ENCODE measurements around the gene MPPE1.
"Not testable (repeated sequence)": the region's sequence is repeated elsewhere in the genome, so short reads cannot be mapped to it uniquely, and the experiment has no call there.

Gene MPPE1

GRCh38 chr18:11908182-11909060, at the start of gene MPPE1:
TSS of gene MPPE1 (minus strand) at chr18:11908317. CDS start at chr18:11897264, 11,053 bp downstream.
- DNase-seq (ENCODE audit: low read depth in 2 of 2) = peak; percentile 68 to 72

- DNase-seq (ENCODE audit: low read depth in 2 of 2) = no peak
These were observed 49.5 kb upstream of the MPPE1 start for GRCh38 chr18:11957636-11958035.

GRCh38 chr18:11956371-11957308, 48.5 kb upstream of the MPPE1 start:
- no peak for DNase-seq (ENCODE audit: low read depth in 2 of 2)

- no peak for DNase-seq (ENCODE audit: low read depth in 2 of 2)
These were observed 47.3 kb upstream of the MPPE1 start for GRCh38 chr18:11955239-11956029.

GRCh38 chr18:11953113-11953512, 45.0 kb upstream of the MPPE1 start:
- no peak for DNase-seq (ENCODE audit: low read depth in 2 of 2)

GRCh38 chr18:11951390-11951851, 43.3 kb upstream of the MPPE1 start:
- no peak for DNase-seq (ENCODE audit: low read depth in 2 of 2)

GRCh38 chr18:11950824-11951223, 42.7 kb upstream of the MPPE1 start:
- DNase-seq (ENCODE audit: low read depth in 2 of 2) = no peak

GRCh38 chr18:11948852-11949523, 40.9 kb upstream of the MPPE1 start:
- DNase-seq (ENCODE audit: low read depth in 2 of 2) = no peak

GRCh38 chr18:11947214-11948191, 39.4 kb upstream of the MPPE1 start:
- peak; percentile 20 to 40 for DNase-seq (ENCODE audit: low read depth in 2 of 2)

- DNase-seq (ENCODE audit: low read depth in 2 of 2) = no peak
These were observed 38.6 kb upstream of the MPPE1 start for GRCh38 chr18:11946756-11947155.

GRCh38 chr18:11945834-11946659, 37.9 kb upstream of the MPPE1 start:
- not testable (repeated sequence) for DNase-seq (ENCODE audit: low read depth in 2 of 2)

GRCh38 chr18:11944786-11945185, 36.7 kb upstream of the MPPE1 start:
- no peak for DNase-seq (ENCODE audit: low read depth in 2 of 2)

GRCh38 chr18:11944252-11944651, 36.1 kb upstream of the MPPE1 start:
- no peak for DNase-seq (ENCODE audit: low read depth in 2 of 2)

- no peak for DNase-seq (ENCODE audit: low read depth in 2 of 2)
These were observed 35.4 kb upstream of the MPPE1 start for GRCh38 chr18:11943551-11943950.

GRCh38 chr18:11940956-11941355, 32.8 kb upstream of the MPPE1 start:
- DNase-seq (ENCODE audit: low read depth in 2 of 2) = no peak

GRCh38 chr18:11937874-11938478, 29.9 kb upstream of the MPPE1 start:
- peak; percentile 53 to 60 for DNase-seq (ENCODE audit: low read depth in 2 of 2)

GRCh38 chr18:11932393-11932792, 24.3 kb upstream of the MPPE1 start:
- no peak for DNase-seq (ENCODE audit: low read depth in 2 of 2)

GRCh38 chr18:11927497-11927896, 19.4 kb upstream of the MPPE1 start:
- no peak for DNase-seq (ENCODE audit: low read depth in 2 of 2)
